Large intestine (tissue), 12 donors: Measurements from ENCODE around the gene R3HCC1L. TPM values are rescaled to one million over a fixed set of nuclear protein-coding genes. Genes with fewer than 3 reads are reported as not detected.

Source experiments
- DNase-seq, 2 donors: peaks; one replicate each; pipeline versions ENCODE4 v3.0.0 to v3.0.0-alpha.2; 2013
- H3K27ac ChIP-seq: one replicate; pipeline ENCODE4 v1.5.1; 2013; ENCODE audit warnings: low read length
- H3K27me3 ChIP-seq: 2 replicates; pipeline ENCODE4 v1.6.1; 2013; ENCODE audit warnings: low read length; ENCODE audit not compliant: control insufficient read depth, insufficient read depth
- H3K36me3 ChIP-seq: 2 replicates; pipeline ENCODE4 v1.6.1; 2013; ENCODE audit warnings: low read length; ENCODE audit not compliant: control insufficient read depth, insufficient read depth
- H3K4me1 ChIP-seq: one replicate; pipeline ENCODE4 v1.6.1; 2013; ENCODE audit warnings: low read length; ENCODE audit not compliant: control insufficient read depth, insufficient read depth
- H3K4me3 ChIP-seq: one replicate; pipeline ENCODE4 v1.5.1; 2013; ENCODE audit warnings: low read length
- H3K9me3 ChIP-seq: one replicate; pipeline ENCODE4 v1.6.1; 2013; ENCODE audit warnings: mild to moderate bottlenecking, low read depth, low read length, moderate library complexity; ENCODE audit not compliant: control insufficient read depth
- WGBS: methylation state at CpG from one replicate; pipeline ENCODE4 v1.1.5; 2013; ENCODE audit warnings: low lambda C conversion rate; ENCODE audit not compliant: insufficient coverage; 5-methylcytosine and 5-hydroxymethylcytosine counted together
- long read RNA-seq, 11 donors: transcript quantifications; one replicate each; lab custom pipeline, GENCODE V29; 2026
- polyA plus RNA-seq: library from polyadenylated mRNA; unstranded; fragments of 120-200 nt; gene quantifications from one replicate; pipeline ENCODE4 v1.2.1, GENCODE V29; 2013

The R3HCC1L gene
- 18.2 TPM for polyA plus RNA-seq
- long read RNA-seq, donor 1: 0 reads
- long read RNA-seq, donor 2, partial matches to known transcripts: 8 of 8 reads
- long read RNA-seq, donor 2, other reads (novel, unspliced or antisense): 0 of 8 reads
- long read RNA-seq, donor 3: 0 reads
- long read RNA-seq, donor 4: 0 reads
- long read RNA-seq, donor 5: 0 reads
- long read RNA-seq, donor 6: 0 reads
- long read RNA-seq, donor 7: 0 reads
- long read RNA-seq, donor 8: 0 reads
- long read RNA-seq, donor 9: 0 reads
- long read RNA-seq, donor 10: 0 reads
- long read RNA-seq, donor 11: 0 reads

GRCh38 chr10:98134431-98135221 lies at the start of gene R3HCC1L:
R3HCC1L (plus strand) TSS chr10:98134657; CDS start chr10:98208115, 73,458 bp downstream.
- Histone ChIP-seq H3K27me3 (no peaks in the 10 kb centered on the region), H3K9me3 (no peaks in the 10 kb centered on the region), H3K4me1 (peaks cover 4% of the 10 kb centered on the region), H3K4me3 (peak within 1 kb of the TSS; percentile 81), H3K36me3 (no peaks in the 10 kb centered on the region), H3K27ac (peak within 1 kb of the TSS; percentile 98)
- no CpG with 5 or more reads among the region's 64 CpGs for WGBS
- peak; percentile 89 to 95 for DNase-seq

DNA sequence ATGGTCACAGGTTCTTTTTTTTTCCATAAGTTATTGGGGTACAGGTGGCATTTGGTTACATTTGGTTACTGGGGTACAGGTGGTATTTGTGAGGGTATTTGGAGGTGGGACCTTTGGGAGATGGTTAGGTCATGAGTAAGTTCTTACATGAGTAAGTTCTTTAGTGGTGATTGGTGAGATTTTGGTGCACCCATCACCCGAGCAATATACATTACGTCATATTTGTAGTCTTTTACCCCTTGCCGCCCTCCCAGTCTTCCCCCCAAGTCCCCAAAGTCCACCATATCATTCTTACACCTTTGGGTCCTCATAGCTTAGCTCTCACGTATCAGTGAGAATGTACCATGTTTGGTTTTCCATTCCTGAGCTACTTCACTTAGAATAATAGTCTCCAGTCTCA lies 49.2 kb upstream of the R3HCC1L start:
- Histone ChIP-seq H3K4me3 (no peak overlapping the region), H3K27ac (no peak overlapping the region), H3K36me3 (no peaks in the 10 kb centered on the region), H3K9me3 (no peaks in the 10 kb centered on the region), H3K27me3 (peaks cover 2% of the 10 kb centered on the region), H3K4me1 (no peaks in the 10 kb centered on the region)
- 83% methylated on average over 2 of the region's 4 CpGs for WGBS
- DNase-seq: no peak

GRCh38 chr10:98086837-98087708 lies 47.4 kb upstream of the R3HCC1L start:
- no peak for DNase-seq
- no peak overlapping the region for H3K4me3 ChIP-seq
- no peaks in the 10 kb centered on the region for H3K4me1 ChIP-seq
- no peak overlapping the region for H3K27ac ChIP-seq
- no peaks in the 10 kb centered on the region for H3K9me3 ChIP-seq
- peaks cover 4% of the 10 kb centered on the region for H3K27me3 ChIP-seq
- no peaks in the 10 kb centered on the region for H3K36me3 ChIP-seq
- WGBS: 46% methylated on average over 4 of the region's 14 CpGs

- 79% methylated on average over 4 of the region's 7 CpGs for WGBS
- Histone ChIP-seq H3K4me1 (no peaks in the 10 kb centered on the region), H3K36me3 (no peaks in the 10 kb centered on the region), H3K27me3 (peaks cover 2% of the 10 kb centered on the region), H3K9me3 (no peaks in the 10 kb centered on the region), H3K4me3 (no peak overlapping the region), H3K27ac (no peak overlapping the region)
- no peak for DNase-seq
Observed at GRCh38 chr10:98088186-98088971, 46.1 kb upstream of the R3HCC1L start.

DNA sequence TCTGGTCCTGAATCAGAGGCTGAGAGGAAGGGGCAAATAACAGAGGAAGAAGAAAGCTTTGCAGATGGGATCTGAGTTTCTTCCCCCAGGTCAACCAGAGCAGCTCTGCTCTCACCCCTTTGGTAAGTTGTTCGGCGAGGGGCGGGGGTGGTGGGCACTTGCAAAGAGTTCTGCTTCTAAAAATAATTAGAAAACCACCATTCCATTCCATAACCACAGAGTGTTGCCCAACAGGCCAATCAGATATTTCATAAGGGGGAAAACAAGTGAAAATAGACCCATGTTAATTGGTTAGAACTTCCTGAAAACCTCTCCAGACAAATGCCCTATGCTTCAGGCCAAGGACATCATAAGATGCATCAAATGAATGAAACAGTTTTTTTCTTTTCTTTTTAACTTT lies 43.6 kb upstream of the R3HCC1L start:
- DNase-seq: no peak
- Histone ChIP-seq H3K36me3 (no peaks in the 10 kb centered on the region), H3K27ac (no peak overlapping the region), H3K4me1 (no peaks in the 10 kb centered on the region), H3K9me3 (no peaks in the 10 kb centered on the region), H3K27me3 (peaks cover 5% of the 10 kb centered on the region), H3K4me3 (no peak overlapping the region)
- WGBS: no CpG with 5 or more reads among the region's 3 CpGs

DNA sequence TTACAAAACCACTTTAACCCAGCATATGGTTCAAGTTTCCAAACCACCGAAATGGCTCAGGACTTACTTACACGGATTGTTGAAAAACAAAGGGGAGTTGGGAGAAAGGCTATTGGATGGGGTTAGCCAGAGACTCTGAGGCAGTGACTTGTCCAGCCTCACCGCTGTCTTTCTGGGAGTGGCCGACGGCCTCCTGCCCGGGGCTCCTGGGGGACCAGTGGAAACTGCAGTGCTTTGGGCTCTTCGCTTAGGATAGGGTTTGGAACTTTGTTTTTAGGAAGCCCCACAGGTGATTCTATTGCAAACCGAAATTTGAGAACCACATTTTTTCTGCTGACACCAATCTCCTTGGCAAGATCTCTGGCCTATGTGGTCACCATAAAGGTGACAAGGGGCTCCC lies 38.1 kb upstream of the R3HCC1L start:
- Histone ChIP-seq H3K9me3 (no peaks in the 10 kb centered on the region), H3K4me3 (no peak overlapping the region), H3K27me3 (peaks cover 8% of the 10 kb centered on the region), H3K4me1 (no peaks in the 10 kb centered on the region), H3K36me3 (no peaks in the 10 kb centered on the region), H3K27ac (no peak overlapping the region)
- DNase-seq: no peak
- no CpG with 5 or more reads among the region's 8 CpGs for WGBS

GRCh38 chr10:98096731-98097130 lies 37.7 kb upstream of the R3HCC1L start:
- H3K27me3 ChIP-seq: peaks cover 8% of the 10 kb centered on the region
- no peak overlapping the region for H3K4me3 ChIP-seq
- H3K4me1 ChIP-seq: no peaks in the 10 kb centered on the region
- H3K27ac ChIP-seq: no peak overlapping the region
- no peaks in the 10 kb centered on the region for H3K9me3 ChIP-seq
- WGBS: no CpG with 5 or more reads among the region's 10 CpGs
- DNase-seq: no peak
- no peaks in the 10 kb centered on the region for H3K36me3 ChIP-seq

- WGBS: no CpG with 5 or more reads among the region's 8 CpGs
- H3K36me3 ChIP-seq: no peaks in the 10 kb centered on the region
Observed at GRCh38 chr10:98097175-98097574, 37.3 kb upstream of the R3HCC1L start.

DNA sequence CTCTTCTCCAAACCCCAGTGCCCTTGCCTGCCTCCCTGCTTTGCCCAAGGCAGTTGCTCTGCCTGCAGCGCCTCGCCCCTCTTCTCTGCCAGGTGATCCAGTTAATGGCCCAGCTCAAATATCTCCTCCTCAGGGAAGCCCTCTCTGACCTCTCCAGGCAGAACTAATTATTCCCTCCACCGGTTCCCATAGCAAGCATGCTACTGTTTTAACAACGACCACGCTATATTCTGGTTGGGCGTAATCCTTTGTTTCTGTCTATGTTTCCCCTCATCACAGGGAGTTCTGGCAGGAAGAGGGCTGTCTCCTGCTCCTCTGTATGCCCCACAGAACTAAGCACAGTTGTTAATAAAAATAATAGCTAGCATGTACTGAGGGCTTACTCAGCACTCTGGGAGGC lies 36.8 kb upstream of the R3HCC1L start:
- no peak overlapping the region for H3K4me3 ChIP-seq
- H3K36me3 ChIP-seq: no peaks in the 10 kb centered on the region
- peak in 1 of 2 donors; percentile 4 for DNase-seq
- H3K4me1 ChIP-seq: no peaks in the 10 kb centered on the region
- H3K9me3 ChIP-seq: no peaks in the 10 kb centered on the region
- H3K27ac ChIP-seq: no peak overlapping the region
- WGBS: no CpG with 5 or more reads among the region's 6 CpGs
- peaks cover 8% of the 10 kb centered on the region for H3K27me3 ChIP-seq

More at GRCh38 chr10:98097175-98097574, 37.3 kb upstream of the R3HCC1L start:
- Histone ChIP-seq H3K27me3 (peaks cover 8% of the 10 kb centered on the region), H3K4me3 (no peak overlapping the region), H3K27ac (no peak overlapping the region), H3K9me3 (no peaks in the 10 kb centered on the region), H3K4me1 (no peaks in the 10 kb centered on the region)
- no peak for DNase-seq
